ENCODE results near the gene NSD1.

DNA sequence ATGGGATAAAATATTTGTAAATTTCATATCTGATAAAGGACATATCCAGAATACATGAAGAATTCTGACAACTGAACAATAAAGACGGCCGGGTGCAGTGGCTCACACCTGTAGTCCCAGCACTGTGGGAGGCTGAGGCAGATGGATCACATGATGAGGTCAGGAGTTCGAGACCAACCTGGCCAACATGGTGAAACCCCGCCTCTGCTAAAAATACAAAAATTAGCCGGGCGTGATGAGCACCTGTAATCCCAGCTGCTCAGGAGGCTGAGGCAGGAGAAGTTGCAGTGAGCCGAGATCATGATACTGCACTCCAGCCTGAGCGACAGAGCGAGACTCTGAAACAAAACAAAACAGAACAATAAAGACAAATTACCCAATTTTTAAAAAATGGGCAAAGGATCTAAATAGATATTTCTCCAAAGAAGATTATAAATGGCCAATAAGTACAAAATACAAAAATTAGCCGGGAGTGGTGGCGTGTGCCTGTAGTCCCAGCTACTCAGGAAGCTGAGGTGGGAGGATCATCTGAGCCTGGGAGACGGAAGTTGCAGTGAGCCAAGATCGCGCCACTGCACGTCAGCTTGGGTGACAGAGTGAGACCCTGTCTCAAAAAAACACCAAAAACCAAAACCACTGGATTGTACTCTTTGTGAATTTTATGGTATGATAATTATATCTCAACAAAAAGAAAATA, 9.6 kb upstream of the NSD1 start:
- TF ChIP-seq, protein P1, sequence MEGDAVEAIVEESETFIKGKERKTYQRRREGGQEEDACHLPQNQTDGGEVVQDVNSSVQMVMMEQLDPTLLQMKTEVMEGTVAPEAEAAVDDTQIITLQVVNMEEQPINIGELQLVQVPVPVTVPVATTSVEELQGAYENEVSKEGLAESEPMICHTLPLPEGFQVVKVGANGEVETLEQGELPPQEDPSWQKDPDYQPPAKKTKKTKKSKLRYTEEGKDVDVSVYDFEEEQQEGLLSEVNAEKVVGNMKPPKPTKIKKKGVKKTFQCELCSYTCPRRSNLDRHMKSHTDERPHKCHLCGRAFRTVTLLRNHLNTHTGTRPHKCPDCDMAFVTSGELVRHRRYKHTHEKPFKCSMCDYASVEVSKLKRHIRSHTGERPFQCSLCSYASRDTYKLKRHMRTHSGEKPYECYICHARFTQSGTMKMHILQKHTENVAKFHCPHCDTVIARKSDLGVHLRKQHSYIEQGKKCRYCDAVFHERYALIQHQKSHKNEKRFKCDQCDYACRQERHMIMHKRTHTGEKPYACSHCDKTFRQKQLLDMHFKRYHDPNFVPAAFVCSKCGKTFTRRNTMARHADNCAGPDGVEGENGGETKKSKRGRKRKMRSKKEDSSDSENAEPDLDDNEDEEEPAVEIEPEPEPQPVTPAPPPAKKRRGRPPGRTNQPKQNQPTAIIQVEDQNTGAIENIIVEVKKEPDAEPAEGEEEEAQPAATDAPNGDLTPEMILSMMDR (IDR thresholded peaks at IDR 0.05 in 2 of 3, conservative IDR thresholded peaks at IDR 0.05 in 1 of 3; ENCODE audit: control insufficient read depth in 2 of 3, extremely low read depth in 1 of 3, insufficient read depth in 1 of 3, low read depth in 3 of 3, low read length in 3 of 3): no peak
- no peak for TF ChIP-seq RAD21 (IDR thresholded peaks at IDR 0.05; ENCODE audit: insufficient read depth, low read depth, low read length)
- TF ChIP-seq CBFB (IDR thresholded peaks at IDR 0.05; ENCODE audit: low read depth): no peak
- no peak for TF ChIP-seq MTA2 (IDR thresholded peaks at IDR 0.05; ENCODE audit: low read depth)
- TF ChIP-seq, protein P2, sequence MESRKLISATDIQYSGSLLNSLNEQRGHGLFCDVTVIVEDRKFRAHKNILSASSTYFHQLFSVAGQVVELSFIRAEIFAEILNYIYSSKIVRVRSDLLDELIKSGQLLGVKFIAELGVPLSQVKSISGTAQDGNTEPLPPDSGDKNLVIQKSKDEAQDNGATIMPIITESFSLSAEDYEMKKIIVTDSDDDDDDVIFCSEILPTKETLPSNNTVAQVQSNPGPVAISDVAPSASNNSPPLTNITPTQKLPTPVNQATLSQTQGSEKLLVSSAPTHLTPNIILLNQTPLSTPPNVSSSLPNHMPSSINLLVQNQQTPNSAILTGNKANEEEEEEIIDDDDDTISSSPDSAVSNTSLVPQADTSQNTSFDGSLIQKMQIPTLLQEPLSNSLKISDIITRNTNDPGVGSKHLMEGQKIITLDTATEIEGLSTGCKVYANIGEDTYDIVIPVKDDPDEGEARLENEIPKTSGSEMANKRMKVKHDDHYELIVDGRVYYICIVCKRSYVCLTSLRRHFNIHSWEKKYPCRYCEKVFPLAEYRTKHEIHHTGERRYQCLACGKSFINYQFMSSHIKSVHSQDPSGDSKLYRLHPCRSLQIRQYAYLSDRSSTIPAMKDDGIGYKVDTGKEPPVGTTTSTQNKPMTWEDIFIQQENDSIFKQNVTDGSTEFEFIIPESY (IDR thresholded peaks at IDR 0.05): no peak
- no peak for TF ChIP-seq YY1 (IDR thresholded peaks at IDR 0.05; ENCODE audit: low read depth, low read length)
- no peak for TF ChIP-seq DPF2 (IDR thresholded peaks at IDR 0.05)
- TF ChIP-seq RFX5 (IDR thresholded peaks at IDR 0.05; ENCODE audit: low read depth, low read length): no peak
- no peak for TF ChIP-seq EED (IDR thresholded peaks at IDR 0.05; ENCODE audit: low read depth)
- no peak for TF ChIP-seq RCOR1 (conservative IDR thresholded peaks at IDR 0.05; ENCODE audit: low read depth, low read length)
